Transverse colon (tissue), 4 donors: ENCODE measurements around the gene IFNL2. TPM values are rescaled to one million over a fixed set of nuclear protein-coding genes. Genes with fewer than 3 reads are reported as not detected.
"Not testable (repeated sequence)": the region's sequence is repeated elsewhere in the genome, so short reads cannot be mapped to it uniquely, and the experiment has no call there.

Source experiments
- DNase-seq: peaks from one replicate; pipeline ENCODE4 v3.0.0-alpha.2; 2019
- H3K27ac ChIP-seq, 4 donors: fragments of 200-600 bp; sonication (generic); 2 replicates each; pipeline ENCODE4 v1.5.1; 2016 to 2018; ENCODE audit warnings: inconsistent platforms in 4 of 4
- H3K27me3 ChIP-seq: fragments of 200-600 bp; sonication (generic); 2 replicates; pipeline ENCODE4 v1.5.1; 2017; ENCODE audit warnings: inconsistent platforms
- H3K36me3 ChIP-seq, 4 donors: fragments of 200-600 bp; sonication (generic); 2 replicates each; pipeline ENCODE4 v1.5.1; 2017 to 2019; ENCODE audit warnings: inconsistent platforms in 4 of 4
- H3K4me1 ChIP-seq, 4 donors: fragments of 200-600 bp; sonication (generic); 2 replicates each; pipeline ENCODE4 v1.5.1; 2017 to 2020; ENCODE audit warnings: inconsistent platforms in 4 of 4
- H3K4me3 ChIP-seq, 4 donors: fragments of 200-600 bp; sonication (generic); 1 replicate in 1 of 4; 2 replicates in 3 of 4; pipeline versions ENCODE4 v1.5.1 to v1.6.1; 2017 to 2019; ENCODE audit warnings: inconsistent platforms in 4 of 4
- H3K9me3 ChIP-seq, 2 donors: fragments of 200-600 bp; sonication (generic); 2 replicates each; pipeline ENCODE4 v1.5.1; 2017 to 2019; ENCODE audit warnings: inconsistent platforms in 2 of 2
- CTCF ChIP-seq, 5 experiments: fragments of 200-600 bp in 3 of 5; fragments of 450-650 bp in 2 of 5; sonication (generic) in 3 of 5; IDR thresholded peaks; 1 replicate in 2 of 5; 2 replicates in 3 of 5; pipeline ENCODE4 v1.5.1; 2016 to 2017; ENCODE audit warnings: antibody characterized with exemption in 5 of 5, inconsistent platforms in 3 of 5, mild to moderate bottlenecking in 2 of 5, moderate library complexity in 1 of 5
- EP300 ChIP-seq: sonication (generic); formaldehyde crosslinking; IDR thresholded peaks from one replicate; pipeline ENCODE4 v1.6.1; 2017; ENCODE audit warnings: antibody characterized with exemption, low read depth
- POLR2A ChIP-seq: fragments of 450-650 bp; IDR thresholded peaks from one replicate; pipeline ENCODE4 v1.6.1; 2016; ENCODE audit warnings: antibody characterized with exemption, mild to moderate bottlenecking, moderate library complexity
- POLR2AphosphoS5 ChIP-seq, 3 donors: sonication (generic); formaldehyde crosslinking; IDR thresholded peaks; one replicate each; pipeline ENCODE4 v1.6.1; 2016; ENCODE audit warnings: antibody characterized with exemption in 3 of 3
- WGBS, 2 donors: methylation state at CpG; one replicate each; pipeline ENCODE4 v1.1.5; 2018; ENCODE audit warnings: low coverage in 1 of 2; 5-methylcytosine and 5-hydroxymethylcytosine counted together
- in situ Hi-C, 4 donors: fragments of 200-750 bp; cut with MboI; loops; one replicate each; pipeline versions ENCODE4 v1.15.0 to v1.15.1; 2017; ENCODE audit warnings: low sequenced_read_pairs in 3 of 4, low pct_ligation_motif_present in 1 of 4, low pct_unique_long_range_greater_than_20kb in 1 of 4
- intact Hi-C: fragments of 100-400 bp; cut with DNase I; formaldehyde crosslinking; loops from one replicate; pipeline ENCODE4 v1.15.1; 2023; ENCODE audit warnings: low total_unique reads
- total RNA-seq, 4 donors: library from RNA; depleted of rRNA; stranded (reverse); fragments of >200 nt; gene quantifications; one replicate each; pipeline ENCODE4 v1.1.0, GENCODE V29; 2016

Gene IFNL2
- total RNA-seq, 4 donors from 2014 or later: not detected

DNA sequence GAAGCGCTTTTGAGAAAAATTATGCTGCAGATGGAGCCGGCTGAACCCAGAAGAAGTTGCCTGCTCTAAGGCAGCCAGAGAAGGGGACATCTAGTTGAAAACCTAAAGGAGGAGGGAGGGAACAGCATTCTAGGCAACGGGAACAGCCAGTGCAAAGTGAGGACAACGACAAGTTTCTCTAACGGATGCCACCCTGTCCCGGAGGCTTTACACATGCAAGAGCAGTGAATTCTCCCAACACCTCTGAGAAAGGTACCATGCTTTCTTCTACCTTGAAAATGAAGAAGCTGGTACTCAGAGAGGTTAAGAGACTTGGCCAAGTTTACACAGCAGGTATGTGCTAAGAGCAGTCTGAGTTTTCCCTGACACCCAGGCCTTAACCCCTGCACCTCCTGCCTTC lies 29.3 kb upstream of the IFNL2 start:
- peaks cover 0 to 5% (median 2%) of the 10 kb centered on the region in 4 donors for H3K4me1 ChIP-seq
- H3K9me3 ChIP-seq: no peaks in the 10 kb centered on the region
- in situ Hi-C loops: no loop called here
- TF ChIP-seq EP300 (no peak), POLR2AphosphoS5 (IDR thresholded peaks at IDR 0.05) (no peak), CTCF (IDR thresholded peaks at IDR 0.05) (no peak), POLR2A (no peak)
- no peak for DNase-seq
- H3K27ac ChIP-seq: no peak overlapping the region
- no peak overlapping the region for H3K4me3 ChIP-seq
- intact Hi-C loops: no loop called here
- H3K27me3 ChIP-seq: peaks cover 14% of the 10 kb centered on the region
- H3K36me3 ChIP-seq: no peaks in the 10 kb centered on the region
- 85 to 94% methylated on average over 6 of the region's 6 CpGs for WGBS, 2 donors

- Histone ChIP-seq H3K36me3 (no peaks in the 10 kb centered on the region), H3K4me1 (peaks cover 0 to 5% (median 2%) of the 10 kb centered on the region in 4 donors), H3K4me3 (no peak overlapping the region), H3K9me3 (no peaks in the 10 kb centered on the region), H3K27me3 (peaks cover 16% of the 10 kb centered on the region), H3K27ac (no peak overlapping the region)
- in situ Hi-C loops: no loop called here
- intact Hi-C loops: no loop called here
- WGBS, 2 donors: 67 to 92% methylated on average over 3 to 7 of the region's 7 CpGs
- DNase-seq: no peak
- TF ChIP-seq CTCF (IDR thresholded peaks at IDR 0.05) (no peak), POLR2AphosphoS5 (IDR thresholded peaks at IDR 0.05) (no peak), POLR2A (no peak), EP300 (no peak)
These were observed 27.8 kb upstream of the IFNL2 start for GRCh38 chr19:39240421-39240820.

GRCh38 chr19:39243741-39244140 lies 24.5 kb upstream of the IFNL2 start:
- H3K4me1 ChIP-seq, H3K27ac ChIP-seq, H3K36me3 ChIP-seq, intact Hi-C loops, H3K4me3 ChIP-seq, in situ Hi-C loops, DNase-seq, H3K9me3 ChIP-seq: not testable (repeated sequence)
- 78% methylated on average over 6 of the region's 13 CpGs; no CpG with 5 or more reads in 1 of the 2 donors for WGBS, 2 donors
- H3K27me3 ChIP-seq: peaks cover 30% of the 10 kb centered on the region

DNA sequence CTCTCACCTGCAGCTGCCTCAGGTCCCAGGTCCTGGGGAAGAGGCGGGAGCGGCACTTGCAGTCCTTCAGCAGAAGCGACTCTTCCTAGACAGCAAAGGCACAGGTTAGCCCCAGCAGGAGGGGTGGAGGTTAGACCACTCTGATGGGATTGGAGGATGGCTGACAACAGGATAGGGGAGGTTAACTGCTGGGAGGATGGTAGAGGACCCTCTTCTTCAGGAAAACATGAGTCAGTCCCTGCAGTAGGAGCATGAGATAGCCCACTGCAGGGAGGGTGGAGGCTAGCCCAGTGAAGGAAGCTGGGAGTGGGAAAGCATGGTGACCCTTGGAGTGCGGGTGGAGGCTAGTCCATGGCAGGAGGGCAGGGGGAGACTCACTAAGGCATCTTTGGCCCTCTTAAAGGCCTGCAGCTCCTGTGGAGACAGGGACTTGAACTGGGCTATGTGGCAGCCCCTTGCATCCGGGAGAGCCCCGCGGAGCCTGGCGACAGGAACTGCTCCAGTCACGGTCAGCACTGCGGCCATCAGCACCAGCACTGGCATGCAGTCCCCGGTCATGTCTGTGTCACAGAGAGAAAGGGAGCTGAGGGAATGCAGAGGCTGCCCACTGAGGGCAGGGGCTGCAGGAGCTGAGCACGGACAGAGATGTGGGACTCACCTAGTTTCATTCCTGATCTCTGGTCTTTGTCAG lies 23.6 kb upstream of the IFNL2 start, which contains the start of gene IFNL3:
Gene IFNL3, minus strand, starts transcription at position 597 of the 691 bp plus-strand sequence. Its CDS starts 39 bp downstream, at position 558.
- H3K27me3 ChIP-seq: peaks cover 38% of the 10 kb centered on the region
- H3K4me1 ChIP-seq, DNase-seq, H3K4me3 ChIP-seq, intact Hi-C loops, H3K27ac ChIP-seq, in situ Hi-C loops, H3K9me3 ChIP-seq, H3K36me3 ChIP-seq: not testable (repeated sequence)
- WGBS, 2 donors: 90% methylated on average over 6 of the region's 12 CpGs; no CpG with 5 or more reads in 1 of the 2 donors

GRCh38 chr19:39245166-39245565 lies 23.0 kb upstream of the IFNL2 start:
- H3K27me3 ChIP-seq: peaks cover 44% of the 10 kb centered on the region
- H3K9me3 ChIP-seq, H3K27ac ChIP-seq, H3K36me3 ChIP-seq, in situ Hi-C loops, H3K4me3 ChIP-seq, H3K4me1 ChIP-seq, DNase-seq, intact Hi-C loops: not testable (repeated sequence)
- whole genome bisulfite sequencing, 2 donors: no CpG with 5 or more reads among the region's 1 CpG
